GM21825 (cell line): ENCODE results near the gene PHF14.

Experiments used
- ATAC-seq: cut with Tn5 transposase; IDR thresholded peaks from one replicate; pipeline ENCODE4 v1.9.1; 2021; ENCODE audit warnings: mild to moderate bottlenecking, moderate library complexity; ENCODE audit not compliant: unreplicated experiment

PHF14 gene

DNA sequence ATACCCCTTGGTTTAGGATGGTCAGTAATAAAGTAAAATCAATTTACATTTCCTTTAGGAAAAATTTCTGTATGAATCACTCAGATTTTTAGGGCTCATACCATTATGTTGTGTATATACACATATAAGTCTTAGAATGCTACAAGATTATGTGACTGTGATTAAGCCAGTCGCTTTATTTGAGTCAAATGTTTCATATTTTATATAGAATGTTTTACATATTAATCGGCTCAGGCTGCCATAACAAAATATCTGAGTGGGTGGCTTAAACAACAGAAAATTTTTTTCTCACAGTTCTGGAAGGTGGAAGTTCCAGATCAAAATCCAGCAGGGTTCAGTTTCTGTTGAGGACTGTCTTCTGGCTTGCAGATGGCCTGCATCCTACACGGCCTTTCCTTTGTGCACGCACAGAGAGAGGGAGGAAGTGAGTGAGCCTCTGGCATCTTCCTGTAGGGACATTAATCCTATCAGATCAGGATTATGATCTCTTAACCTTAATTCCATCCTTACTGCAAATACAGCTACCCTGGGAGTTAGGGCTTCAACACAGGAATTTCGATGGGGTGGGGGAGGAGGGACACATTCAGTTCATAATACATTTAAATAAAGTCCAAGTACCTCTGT lies 198.0 kb downstream of the PHF14 start:
- ATAC-seq = no peak

DNA sequence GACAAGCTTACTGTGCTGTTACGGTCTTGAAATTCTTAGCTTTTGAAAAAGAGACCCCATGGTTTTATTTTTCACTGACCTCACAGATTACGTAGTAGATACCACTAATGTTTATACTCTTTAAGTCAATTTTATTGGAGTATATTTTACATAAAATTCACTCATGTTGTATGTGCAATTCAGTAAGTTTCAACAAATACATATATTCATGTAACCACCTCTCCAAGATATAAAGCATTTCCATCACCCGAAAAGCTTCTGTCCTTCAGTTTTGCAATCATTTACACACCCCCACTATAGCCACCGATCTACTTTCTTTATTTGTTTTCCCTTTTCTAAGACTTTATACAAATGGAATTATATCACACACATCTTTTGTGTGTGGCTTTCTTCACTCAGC lies 199.2 kb downstream of the PHF14 start:
- no peak for ATAC-seq

DNA sequence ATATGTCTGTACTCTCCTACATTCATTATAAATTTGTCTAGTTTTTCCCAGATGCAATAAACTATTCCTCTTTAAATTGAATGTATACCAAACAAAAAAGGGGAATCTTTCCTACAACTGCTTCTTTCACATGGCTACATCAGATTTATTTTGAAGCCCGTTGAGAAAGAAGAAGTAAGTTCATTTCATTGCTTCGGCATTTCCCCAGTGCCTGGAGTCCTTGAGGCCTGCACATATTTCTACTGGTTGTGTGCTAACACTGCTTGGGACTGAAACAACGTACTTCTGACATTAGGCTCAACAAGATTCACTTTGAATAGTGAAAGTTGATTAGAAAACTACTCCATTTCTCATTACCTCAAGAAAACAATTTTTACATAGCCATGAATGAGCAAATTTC lies 201.7 kb downstream of the PHF14 start:
- no peak for ATAC-seq

DNA sequence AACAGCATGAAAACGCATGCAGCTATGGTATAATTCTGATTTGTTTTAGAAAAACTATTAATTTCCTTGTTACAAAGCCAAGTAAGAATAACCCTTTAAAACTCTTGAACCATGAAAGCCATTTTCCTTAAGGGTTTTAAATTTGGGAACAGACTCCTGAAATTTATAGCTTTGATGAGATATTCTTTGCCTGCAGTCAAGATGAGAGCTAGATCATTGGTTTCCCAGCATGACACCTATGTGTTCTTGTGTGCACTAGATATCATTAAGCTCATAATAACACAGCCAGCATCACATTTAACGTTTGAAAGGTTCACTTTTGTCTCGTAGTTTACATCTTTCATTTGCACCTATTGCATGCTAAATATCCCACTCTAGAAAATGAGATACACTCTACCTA lies 202.2 kb downstream of the PHF14 start:
- no peak for ATAC-seq

DNA sequence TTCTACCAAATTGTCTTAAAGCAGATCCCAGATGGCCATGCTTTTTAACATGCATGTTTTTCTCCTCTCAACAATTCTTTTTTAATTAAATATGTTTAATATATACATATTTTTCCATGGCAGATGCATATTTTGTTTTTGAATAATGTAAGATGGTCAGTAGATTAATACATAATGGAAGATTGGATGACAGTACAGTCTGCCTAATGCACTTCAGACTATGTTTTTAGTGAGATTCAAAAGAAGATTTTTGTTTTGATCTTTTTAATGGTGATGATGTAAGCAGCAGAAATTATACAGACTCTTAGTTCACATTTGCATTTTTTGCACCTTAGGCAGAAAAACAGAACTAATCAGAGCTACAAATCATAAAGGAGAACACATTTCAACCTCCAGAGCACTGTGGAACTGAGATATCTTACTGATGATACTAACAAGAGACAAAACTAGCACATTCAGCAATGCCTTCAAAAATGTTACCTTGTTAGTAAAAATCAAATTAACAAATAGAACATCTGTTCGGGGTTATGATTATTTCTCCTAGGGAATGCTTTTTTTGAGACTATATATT lies 203.4 kb downstream of the PHF14 start:
- ATAC-seq = no peak

DNA sequence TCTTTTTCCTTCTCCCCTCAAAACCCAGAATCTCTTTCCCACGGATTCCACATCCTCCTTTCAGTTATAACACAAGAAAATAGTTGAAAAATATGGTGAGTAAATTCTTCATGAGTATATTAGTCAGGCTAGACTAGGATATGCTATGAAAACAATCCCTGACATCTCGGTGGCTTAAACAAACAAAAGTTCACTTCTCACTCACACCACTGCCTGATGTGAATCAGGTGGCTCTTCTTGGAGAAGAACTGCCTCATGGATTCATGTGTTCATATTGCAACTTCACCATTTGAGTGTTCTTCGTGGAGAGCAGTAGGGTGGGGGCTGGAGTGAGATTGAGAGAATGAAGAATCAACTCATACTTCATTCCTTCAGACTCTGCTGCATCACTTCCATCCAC lies 204.1 kb downstream of the PHF14 start:
- no peak for ATAC-seq

DNA sequence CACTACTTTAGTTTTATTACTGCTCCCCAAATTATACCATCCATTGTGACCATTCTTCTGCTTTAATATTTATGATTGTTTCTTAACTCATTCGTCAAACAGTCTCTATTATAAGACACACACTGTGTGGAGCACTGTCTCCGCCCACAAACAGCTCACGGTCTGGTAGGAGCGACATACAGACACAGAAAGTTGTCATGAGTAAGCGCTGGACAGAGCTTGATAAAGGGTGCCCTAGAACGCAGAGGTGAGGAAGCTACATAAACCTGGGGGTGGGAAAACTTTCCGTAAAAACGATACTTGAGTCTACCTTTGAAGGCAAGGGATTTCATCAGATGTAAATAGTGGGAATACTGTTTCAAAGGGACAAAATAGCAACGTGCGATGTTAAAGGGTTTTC lies 207.9 kb downstream of the PHF14 start:
- no peak for ATAC-seq

DNA sequence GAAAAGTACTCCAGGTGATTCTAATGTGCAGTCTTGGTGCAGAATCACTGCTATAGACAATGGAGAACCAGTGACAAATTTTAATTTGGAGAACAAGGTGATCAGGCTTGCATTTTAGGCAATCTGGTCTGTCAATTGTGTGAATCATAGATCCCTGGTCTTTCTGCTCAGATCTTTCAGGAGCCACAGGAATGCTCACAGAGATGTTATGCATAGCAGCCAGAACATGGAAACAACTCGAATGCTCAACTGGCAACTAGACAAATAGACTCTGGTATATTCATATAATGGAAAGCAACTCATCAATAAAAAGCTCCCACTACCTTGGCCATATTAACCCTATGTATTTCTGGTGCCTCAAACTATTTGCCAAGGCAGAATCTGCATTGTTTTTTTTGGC lies 209.1 kb downstream of the PHF14 start:
- no peak for ATAC-seq

DNA sequence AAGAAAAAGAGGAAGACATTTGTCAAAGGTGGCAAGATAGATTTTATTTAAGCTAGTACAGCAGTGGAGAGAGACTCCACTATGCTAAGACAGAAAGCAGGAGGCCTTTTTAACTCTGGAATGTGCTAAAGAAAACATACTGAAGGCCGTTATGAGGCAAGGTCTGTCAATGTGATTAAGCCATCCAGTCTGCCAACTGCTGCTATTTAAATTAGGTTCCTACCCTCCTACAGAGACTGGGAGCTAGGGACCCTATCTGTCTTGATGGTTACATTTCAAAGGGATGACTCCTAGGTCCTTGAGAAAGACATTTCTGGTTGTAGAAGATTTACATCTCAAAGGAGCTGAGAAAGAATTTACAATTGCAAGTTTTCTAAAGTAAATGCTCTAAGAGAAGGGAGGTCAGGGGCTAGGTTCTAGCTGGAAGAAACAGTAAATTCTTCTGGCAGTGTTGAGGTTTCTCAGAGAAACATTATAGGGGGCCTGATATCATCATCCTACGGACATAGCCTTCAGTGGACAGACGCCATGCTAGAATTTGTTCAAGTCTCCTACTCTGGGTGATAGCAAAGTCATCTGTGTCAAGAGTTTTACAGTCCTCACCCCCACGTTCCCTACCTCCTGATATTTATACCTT lies 211.6 kb downstream of the PHF14 start:
- ATAC-seq = no peak

DNA sequence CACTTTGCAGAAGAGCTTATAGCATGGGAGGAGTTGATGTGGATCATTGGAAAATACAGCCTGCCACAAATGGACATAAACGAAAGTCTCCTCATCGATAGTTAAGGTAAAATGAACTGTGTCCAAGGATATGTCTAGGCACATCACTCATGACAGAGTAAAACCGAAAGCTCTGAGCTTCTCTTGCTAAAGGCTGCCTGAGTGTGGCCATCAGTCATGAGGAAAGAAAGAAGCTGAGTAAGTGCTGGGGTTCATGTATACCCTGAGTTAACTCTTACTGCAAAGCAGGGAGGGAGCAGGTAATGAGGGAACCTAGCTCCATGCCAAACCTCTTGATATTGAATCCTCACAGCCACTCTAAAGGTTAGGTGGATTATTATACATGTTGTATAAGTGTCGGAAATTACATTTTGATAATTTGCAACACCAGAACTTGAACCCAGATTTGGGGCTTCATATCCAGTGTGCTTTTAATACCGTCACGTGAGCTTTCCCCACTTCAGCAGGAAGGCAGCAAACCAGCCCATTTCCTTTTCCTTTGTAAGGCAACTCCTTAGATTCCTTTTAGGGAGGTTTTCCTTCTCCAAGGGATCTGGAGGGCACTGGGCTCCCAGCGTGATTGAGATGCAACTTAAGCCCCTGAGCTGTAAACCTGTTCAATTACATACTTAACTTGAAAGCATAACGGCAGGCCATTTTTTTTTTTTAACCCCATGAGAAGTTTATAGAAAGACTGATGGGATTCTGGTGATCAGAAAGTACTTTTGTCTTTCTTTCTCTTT lies 215.0 kb downstream of the PHF14 start:
- ATAC-seq = no peak

DNA sequence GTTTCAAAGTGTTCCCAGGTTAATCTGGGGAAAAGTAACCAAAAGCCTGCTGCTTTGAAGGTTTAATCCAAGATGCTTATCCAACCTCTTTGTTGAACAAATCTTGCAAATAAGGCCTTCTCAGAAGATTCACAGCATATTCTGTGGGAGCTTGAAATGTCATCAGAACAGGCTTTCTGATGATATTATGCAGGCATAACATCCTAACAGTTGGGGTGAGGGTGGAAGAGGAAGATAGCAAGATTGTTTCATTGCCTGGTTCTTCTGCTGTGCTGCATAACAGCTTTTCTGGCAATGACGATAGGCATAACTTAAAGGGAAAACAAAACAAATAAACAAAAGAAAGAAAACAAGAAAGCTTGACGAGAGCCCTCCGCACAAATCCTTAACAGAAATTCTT lies 217.4 kb downstream of the PHF14 start:
- ATAC-seq = no peak

DNA sequence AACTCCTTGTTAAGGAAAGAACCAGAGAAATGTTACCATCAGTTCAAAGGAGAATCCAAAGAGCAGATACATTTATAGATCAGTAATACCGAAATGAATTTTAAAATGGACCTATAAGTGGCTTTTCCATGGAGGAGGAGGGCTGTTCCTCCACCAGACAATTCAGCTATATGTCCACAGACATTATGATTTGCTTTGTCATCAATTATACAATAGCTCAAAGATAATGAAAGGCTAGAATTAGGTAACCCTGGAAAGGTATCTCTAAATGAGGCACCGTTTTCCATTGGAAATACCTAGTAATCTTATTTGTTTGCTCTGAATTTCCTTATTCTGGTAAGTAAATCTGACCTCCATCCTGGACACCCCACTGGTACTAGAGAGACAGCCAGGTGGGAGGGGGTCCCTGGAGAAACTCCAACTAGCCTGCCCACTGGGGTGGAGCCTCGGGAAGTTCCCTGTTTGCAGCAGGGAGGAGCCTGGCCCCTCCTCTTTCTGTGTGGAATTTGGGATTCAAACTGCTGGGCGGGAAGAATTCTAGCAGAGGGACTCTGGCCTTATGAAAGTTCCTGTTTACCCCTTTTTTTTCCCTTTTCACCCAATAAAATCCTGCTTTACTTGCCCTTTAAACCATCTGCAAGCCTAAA lies 218.0 kb downstream of the PHF14 start:
- ATAC-seq = no peak

DNA sequence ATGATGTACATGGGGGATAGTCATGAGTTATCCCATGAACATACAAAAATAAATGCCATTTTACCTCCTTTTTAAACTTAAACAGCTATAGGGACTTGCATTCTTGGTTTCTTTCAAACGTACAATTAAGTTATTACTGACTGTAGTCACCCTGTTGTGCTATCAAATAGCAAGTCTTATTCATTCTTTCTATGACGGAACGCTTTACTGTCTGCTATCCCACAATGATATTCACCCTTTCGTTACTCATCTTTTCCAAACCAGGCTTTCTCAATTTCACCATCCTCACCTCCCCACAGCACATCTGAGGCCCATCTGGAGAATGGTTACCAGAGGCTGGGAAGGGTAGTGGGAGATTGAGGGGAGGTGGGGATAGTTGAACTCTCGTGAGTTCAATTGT lies 218.8 kb downstream of the PHF14 start:
- no peak for ATAC-seq

DNA sequence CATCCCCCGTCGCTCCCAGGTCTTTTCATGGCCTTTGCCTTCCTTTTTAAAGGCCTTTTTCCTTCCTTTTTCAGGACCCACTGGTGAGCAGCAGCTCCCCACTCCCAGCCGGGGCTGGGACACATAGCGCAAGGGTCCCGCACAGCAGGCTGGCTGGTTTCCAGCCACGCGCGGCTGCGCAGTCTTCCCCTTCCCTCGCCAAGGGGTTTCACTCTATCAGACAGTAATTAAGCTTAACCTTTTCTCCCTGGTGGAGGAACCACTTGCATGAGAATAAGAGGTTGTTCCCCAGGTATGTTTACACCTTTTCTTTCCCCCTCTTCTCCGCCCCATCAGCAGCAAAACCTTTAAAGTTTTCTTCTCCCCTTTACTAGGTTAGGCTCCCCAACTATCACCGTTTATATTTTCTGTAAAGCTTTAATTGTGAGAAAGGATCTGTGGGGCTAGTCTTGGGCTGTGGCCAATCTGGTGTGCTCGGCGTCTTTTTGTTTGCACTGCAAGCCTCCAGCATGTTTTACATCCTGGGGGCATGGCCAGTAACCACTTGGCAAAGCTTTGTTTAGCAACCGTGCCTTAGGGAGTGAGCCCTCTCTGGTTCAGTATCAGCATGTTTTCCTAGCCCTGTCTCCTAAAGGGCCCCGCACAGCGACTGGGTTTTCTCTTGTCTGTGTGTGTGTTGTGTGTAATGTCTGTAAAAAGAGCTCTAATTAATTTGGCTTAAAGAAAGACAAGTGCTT lies 219.6 kb downstream of the PHF14 start:
- no peak for ATAC-seq

DNA sequence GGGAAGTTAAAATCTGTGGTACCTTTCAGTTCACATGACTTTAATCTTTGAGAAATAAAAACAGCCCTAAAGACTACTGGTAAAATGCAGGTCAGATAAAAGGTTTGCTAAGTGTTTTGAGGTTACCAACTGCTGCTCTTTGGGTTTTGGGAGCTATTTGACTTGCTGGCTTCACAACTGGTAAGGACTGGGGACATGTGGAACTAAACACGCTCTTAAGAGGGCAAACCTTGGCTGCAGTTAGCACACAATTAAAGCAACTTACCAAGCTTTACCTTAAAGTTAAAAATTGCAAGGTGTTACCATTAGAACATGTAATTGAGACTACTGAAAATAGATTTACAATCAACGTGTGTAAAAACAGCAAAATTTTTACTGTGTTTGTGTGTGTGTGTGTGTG lies 220.2 kb downstream of the PHF14 start:
- ATAC-seq = no peak

DNA sequence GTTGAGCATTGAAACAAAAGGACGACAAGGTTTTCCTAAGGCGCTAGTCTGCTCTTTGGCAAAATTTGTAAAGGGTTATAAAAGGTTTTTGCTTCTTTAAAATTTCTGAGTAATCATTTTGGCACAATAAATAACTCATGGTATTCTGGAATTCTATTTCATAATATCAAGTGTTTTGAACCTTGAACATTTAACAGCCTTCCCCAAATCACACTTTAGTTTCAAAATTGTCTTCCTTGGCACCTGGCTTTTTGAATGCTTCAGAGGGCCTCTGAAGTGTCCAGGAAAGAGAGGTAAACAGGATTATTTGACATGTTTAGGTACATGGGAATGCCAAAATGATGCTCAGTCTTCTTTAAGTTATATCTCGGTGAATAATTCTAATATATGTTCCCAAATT lies 220.8 kb downstream of the PHF14 start:
- no peak for ATAC-seq

DNA sequence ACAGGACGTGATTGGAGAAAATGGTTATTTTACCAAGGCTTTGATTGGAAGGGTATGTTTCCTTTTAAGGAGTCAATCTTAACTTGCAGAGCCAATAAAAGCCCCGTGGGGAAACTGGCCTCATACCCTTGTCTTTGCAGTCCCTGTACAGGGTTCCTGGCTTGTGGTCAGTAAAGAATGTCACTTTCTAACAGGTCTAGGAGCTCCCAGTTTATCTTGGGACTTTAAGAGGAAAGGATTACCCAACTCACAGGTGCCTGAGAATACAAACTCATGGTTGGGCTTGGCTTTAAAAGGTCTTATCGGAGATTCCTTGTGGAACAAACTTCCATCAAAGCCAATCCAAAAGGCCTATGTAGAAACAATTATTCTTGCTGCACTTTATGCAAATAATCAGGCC lies 221.8 kb downstream of the PHF14 start:
- ATAC-seq = no peak

DNA sequence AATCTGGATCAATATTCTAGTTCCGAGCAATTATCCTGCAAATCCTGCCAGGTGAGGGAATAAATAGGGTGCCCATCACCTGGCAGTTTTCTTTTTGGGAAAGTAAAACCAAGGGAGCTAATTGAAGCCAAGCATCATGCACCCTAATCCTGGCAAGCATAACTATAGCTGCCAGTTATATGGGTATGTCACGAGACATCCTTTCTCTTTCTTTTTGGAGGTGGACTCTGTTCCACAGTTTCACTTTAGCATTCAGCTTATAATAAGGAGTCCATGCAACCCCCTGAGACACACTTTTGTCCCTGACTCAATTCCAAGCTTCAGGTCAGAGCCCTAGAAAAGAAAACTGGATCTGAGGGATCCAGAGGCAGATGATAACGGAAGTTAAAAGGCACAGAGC lies 222.5 kb downstream of the PHF14 start:
- ATAC-seq = no peak

DNA sequence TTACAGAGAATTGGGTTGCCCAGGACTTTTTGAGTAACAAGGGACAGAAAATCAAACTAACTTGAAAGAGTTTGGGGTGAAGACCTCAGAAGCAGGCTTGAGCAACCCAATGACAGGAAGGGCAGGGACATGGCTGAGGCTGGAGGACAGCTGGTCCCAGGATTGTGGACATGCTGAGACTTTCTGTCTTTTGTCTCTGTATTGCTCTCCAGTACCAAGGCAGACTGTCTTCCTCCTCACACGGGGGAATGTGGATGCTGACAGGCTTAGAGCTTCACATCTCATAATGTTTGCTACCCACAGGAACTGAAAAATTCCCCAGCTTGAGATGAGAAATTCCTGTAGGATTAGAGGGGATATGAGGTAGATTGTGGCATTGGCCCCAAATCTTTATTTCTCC lies 229.6 kb downstream of the PHF14 start:
- ATAC-seq = no peak

DNA sequence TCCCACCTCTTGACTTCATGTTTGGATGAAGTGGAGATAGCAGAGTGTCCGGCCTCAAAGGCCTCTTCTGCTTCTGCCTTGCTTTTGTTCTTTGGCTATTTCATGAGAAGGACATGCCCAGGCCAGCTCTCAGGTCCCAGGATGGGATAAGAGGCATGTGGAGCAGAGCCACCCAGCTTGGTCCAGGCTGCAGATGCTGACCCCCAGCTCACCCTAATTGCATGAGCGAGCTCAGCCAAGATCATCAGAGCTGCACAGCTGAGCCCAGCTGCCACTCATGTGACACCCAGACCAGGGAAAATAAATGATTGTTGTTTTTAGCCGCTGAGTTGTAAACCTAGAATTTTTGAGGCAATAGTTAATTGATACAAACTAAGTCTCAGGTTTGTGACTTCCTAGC lies 230.0 kb downstream of the PHF14 start:
- no peak for ATAC-seq
